ENCODE data around the gene SAMMSON.

- no peak for TF ChIP-seq POLR2A (IDR thresholded peaks at IDR 0.05)
- no peak for TF ChIP-seq CTCF (IDR thresholded peaks at IDR 0.05 in 8 of 11, conservative IDR thresholded peaks at IDR 0.05 in 3 of 11)
- no peak for TF ChIP-seq POLR2AphosphoS5 (IDR thresholded peaks at IDR 0.05)
Observed at GRCh38 chr3:70000563-70001081, 1.1 kb downstream of the SAMMSON start.
